ENCODE measurements around the gene KRTAP5-11.
"Not testable (repeated sequence)": the region's sequence is repeated elsewhere in the genome, so short reads cannot be mapped to it uniquely, and the experiment has no call there.

KRTAP5-11 gene

GRCh38 chr11:71608272-71608671, 25.6 kb upstream of the KRTAP5-11 start:
- not testable (repeated sequence) for H3K9ac ChIP-seq (ENCODE audit: low read depth in 1 of 2, low read length in 2 of 2); H3K36me3 ChIP-seq (ENCODE audit: control insufficient read depth in 2 of 2, insufficient read depth in 2 of 2, low read length in 2 of 2); H3K4me1 ChIP-seq (ENCODE audit: control insufficient read depth in 2 of 2, insufficient read depth in 2 of 2, low read length in 2 of 2); H3K9me3 ChIP-seq (ENCODE audit: control insufficient read depth in 2 of 2, low read length in 2 of 2); H3K4me3 ChIP-seq (ENCODE audit: low read length in 2 of 2); H3K27me3 ChIP-seq (ENCODE audit: control insufficient read depth in 2 of 2, insufficient read depth in 2 of 2, low read length in 2 of 2); H3K27ac ChIP-seq (ENCODE audit: low read depth in 2 of 2, low read length in 2 of 2)

- not testable (repeated sequence) for H3K27me3 ChIP-seq (ENCODE audit: control insufficient read depth in 2 of 2, insufficient read depth in 2 of 2, low read length in 2 of 2); H3K9ac ChIP-seq (ENCODE audit: low read depth in 1 of 2, low read length in 2 of 2); H3K4me3 ChIP-seq (ENCODE audit: low read length in 2 of 2); H3K27ac ChIP-seq (ENCODE audit: low read depth in 2 of 2, low read length in 2 of 2); H3K4me1 ChIP-seq (ENCODE audit: control insufficient read depth in 2 of 2, insufficient read depth in 2 of 2, low read length in 2 of 2); H3K36me3 ChIP-seq (ENCODE audit: control insufficient read depth in 2 of 2, insufficient read depth in 2 of 2, low read length in 2 of 2); H3K9me3 ChIP-seq (ENCODE audit: control insufficient read depth in 2 of 2, low read length in 2 of 2)
Measured at GRCh38 chr11:71607520-71608216, 25.0 kb upstream of the KRTAP5-11 start.

GRCh38 chr11:71606853-71607519, 24.3 kb upstream of the KRTAP5-11 start:
- not testable (repeated sequence) for H3K27me3 ChIP-seq (ENCODE audit: control insufficient read depth in 2 of 2, insufficient read depth in 2 of 2, low read length in 2 of 2); H3K9ac ChIP-seq (ENCODE audit: low read depth in 1 of 2, low read length in 2 of 2); H3K9me3 ChIP-seq (ENCODE audit: control insufficient read depth in 2 of 2, low read length in 2 of 2); H3K4me1 ChIP-seq (ENCODE audit: control insufficient read depth in 2 of 2, insufficient read depth in 2 of 2, low read length in 2 of 2); H3K36me3 ChIP-seq (ENCODE audit: control insufficient read depth in 2 of 2, insufficient read depth in 2 of 2, low read length in 2 of 2); H3K4me3 ChIP-seq (ENCODE audit: low read length in 2 of 2); H3K27ac ChIP-seq (ENCODE audit: low read depth in 2 of 2, low read length in 2 of 2)

GRCh38 chr11:71604798-71605488, 22.3 kb upstream of the KRTAP5-11 start:
- H3K27ac ChIP-seq (ENCODE audit: low read depth in 2 of 2, low read length in 2 of 2); H3K4me1 ChIP-seq (ENCODE audit: control insufficient read depth in 2 of 2, insufficient read depth in 2 of 2, low read length in 2 of 2); H3K36me3 ChIP-seq (ENCODE audit: control insufficient read depth in 2 of 2, insufficient read depth in 2 of 2, low read length in 2 of 2); H3K27me3 ChIP-seq (ENCODE audit: control insufficient read depth in 2 of 2, insufficient read depth in 2 of 2, low read length in 2 of 2); H3K4me3 ChIP-seq (ENCODE audit: low read length in 2 of 2); H3K9ac ChIP-seq (ENCODE audit: low read depth in 1 of 2, low read length in 2 of 2); H3K9me3 ChIP-seq (ENCODE audit: control insufficient read depth in 2 of 2, low read length in 2 of 2): not testable (repeated sequence)

- H3K9me3 ChIP-seq (ENCODE audit: control insufficient read depth in 2 of 2, low read length in 2 of 2); H3K36me3 ChIP-seq (ENCODE audit: control insufficient read depth in 2 of 2, insufficient read depth in 2 of 2, low read length in 2 of 2); H3K9ac ChIP-seq (ENCODE audit: low read depth in 1 of 2, low read length in 2 of 2); H3K4me1 ChIP-seq (ENCODE audit: control insufficient read depth in 2 of 2, insufficient read depth in 2 of 2, low read length in 2 of 2); H3K27me3 ChIP-seq (ENCODE audit: control insufficient read depth in 2 of 2, insufficient read depth in 2 of 2, low read length in 2 of 2); H3K4me3 ChIP-seq (ENCODE audit: low read length in 2 of 2); H3K27ac ChIP-seq (ENCODE audit: low read depth in 2 of 2, low read length in 2 of 2): not testable (repeated sequence)
Measured at GRCh38 chr11:71603221-71603620, 20.5 kb upstream of the KRTAP5-11 start.

GRCh38 chr11:71589546-71589920, 6.9 kb upstream of the KRTAP5-11 start:
- not testable (repeated sequence) for H3K9ac ChIP-seq (ENCODE audit: low read depth in 1 of 2, low read length in 2 of 2); H3K4me1 ChIP-seq (ENCODE audit: control insufficient read depth in 2 of 2, insufficient read depth in 2 of 2, low read length in 2 of 2); H3K4me3 ChIP-seq (ENCODE audit: low read length in 2 of 2)

GRCh38 chr11:71588822-71589545, 6.3 kb upstream of the KRTAP5-11 start:
- H3K9me3 ChIP-seq (ENCODE audit: control insufficient read depth in 2 of 2, low read length in 2 of 2); H3K9ac ChIP-seq (ENCODE audit: low read depth in 1 of 2, low read length in 2 of 2); H3K27ac ChIP-seq (ENCODE audit: low read depth in 2 of 2, low read length in 2 of 2); H3K4me3 ChIP-seq (ENCODE audit: low read length in 2 of 2); H3K27me3 ChIP-seq (ENCODE audit: control insufficient read depth in 2 of 2, insufficient read depth in 2 of 2, low read length in 2 of 2); H3K4me1 ChIP-seq (ENCODE audit: control insufficient read depth in 2 of 2, insufficient read depth in 2 of 2, low read length in 2 of 2); H3K36me3 ChIP-seq (ENCODE audit: control insufficient read depth in 2 of 2, insufficient read depth in 2 of 2, low read length in 2 of 2): not testable (repeated sequence)

More at GRCh38 chr11:71589546-71589920, 6.9 kb upstream of the KRTAP5-11 start:
- H3K27me3 ChIP-seq (ENCODE audit: control insufficient read depth in 2 of 2, insufficient read depth in 2 of 2, low read length in 2 of 2); H3K36me3 ChIP-seq (ENCODE audit: control insufficient read depth in 2 of 2, insufficient read depth in 2 of 2, low read length in 2 of 2); H3K9me3 ChIP-seq (ENCODE audit: control insufficient read depth in 2 of 2, low read length in 2 of 2); H3K27ac ChIP-seq (ENCODE audit: low read depth in 2 of 2, low read length in 2 of 2): not testable (repeated sequence)

- H3K9ac ChIP-seq (ENCODE audit: low read depth in 1 of 2, low read length in 2 of 2); H3K27ac ChIP-seq (ENCODE audit: low read depth in 2 of 2, low read length in 2 of 2); H3K4me1 ChIP-seq (ENCODE audit: control insufficient read depth in 2 of 2, insufficient read depth in 2 of 2, low read length in 2 of 2); H3K4me3 ChIP-seq (ENCODE audit: low read length in 2 of 2); H3K9me3 ChIP-seq (ENCODE audit: control insufficient read depth in 2 of 2, low read length in 2 of 2); H3K36me3 ChIP-seq (ENCODE audit: control insufficient read depth in 2 of 2, insufficient read depth in 2 of 2, low read length in 2 of 2); H3K27me3 ChIP-seq (ENCODE audit: control insufficient read depth in 2 of 2, insufficient read depth in 2 of 2, low read length in 2 of 2): not testable (repeated sequence)
Measured at GRCh38 chr11:71588314-71588713, 5.6 kb upstream of the KRTAP5-11 start.

- not testable (repeated sequence) for H3K4me3 ChIP-seq (ENCODE audit: low read length in 2 of 2); H3K9me3 ChIP-seq (ENCODE audit: control insufficient read depth in 2 of 2, low read length in 2 of 2); H3K27ac ChIP-seq (ENCODE audit: low read depth in 2 of 2, low read length in 2 of 2); H3K27me3 ChIP-seq (ENCODE audit: control insufficient read depth in 2 of 2, insufficient read depth in 2 of 2, low read length in 2 of 2); H3K9ac ChIP-seq (ENCODE audit: low read depth in 1 of 2, low read length in 2 of 2); H3K4me1 ChIP-seq (ENCODE audit: control insufficient read depth in 2 of 2, insufficient read depth in 2 of 2, low read length in 2 of 2); H3K36me3 ChIP-seq (ENCODE audit: control insufficient read depth in 2 of 2, insufficient read depth in 2 of 2, low read length in 2 of 2)
Measured at GRCh38 chr11:71585673-71586072, 3.0 kb upstream of the KRTAP5-11 start.

- not testable (repeated sequence) for H3K36me3 ChIP-seq (ENCODE audit: control insufficient read depth in 2 of 2, insufficient read depth in 2 of 2, low read length in 2 of 2); H3K9ac ChIP-seq (ENCODE audit: low read depth in 1 of 2, low read length in 2 of 2); H3K9me3 ChIP-seq (ENCODE audit: control insufficient read depth in 2 of 2, low read length in 2 of 2); H3K4me1 ChIP-seq (ENCODE audit: control insufficient read depth in 2 of 2, insufficient read depth in 2 of 2, low read length in 2 of 2); H3K27ac ChIP-seq (ENCODE audit: low read depth in 2 of 2, low read length in 2 of 2); H3K4me3 ChIP-seq (ENCODE audit: low read length in 2 of 2); H3K27me3 ChIP-seq (ENCODE audit: control insufficient read depth in 2 of 2, insufficient read depth in 2 of 2, low read length in 2 of 2)
Measured at GRCh38 chr11:71582969-71583368, 294 bp upstream of the KRTAP5-11 start.
